ENCODE results near the gene EXOC4.
A peak's percentile ranks its signal among the peaks of the same experiment; 100 is the strongest.

The EXOC4 gene

DNA sequence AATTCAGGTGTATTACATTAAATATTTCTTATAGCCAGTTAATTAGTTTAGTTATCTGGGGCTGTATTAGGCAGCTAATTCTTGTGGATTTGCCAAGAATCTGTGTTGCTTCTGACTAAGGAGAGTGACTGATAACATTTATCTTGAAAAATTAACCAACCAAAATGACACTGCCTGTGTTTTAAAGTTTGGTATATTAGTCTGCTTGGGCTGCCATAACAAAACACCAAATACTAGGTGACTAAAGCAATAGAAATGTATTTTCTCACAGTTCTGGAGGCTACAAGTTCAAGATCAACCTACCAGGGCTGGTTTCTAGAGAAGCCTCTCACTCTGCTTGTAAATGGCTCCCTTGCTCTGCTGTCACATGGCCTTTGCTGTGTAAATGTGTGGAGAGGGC lies 12.9 kb downstream of the EXOC4 start:
- TF ChIP-seq, protein P1, sequence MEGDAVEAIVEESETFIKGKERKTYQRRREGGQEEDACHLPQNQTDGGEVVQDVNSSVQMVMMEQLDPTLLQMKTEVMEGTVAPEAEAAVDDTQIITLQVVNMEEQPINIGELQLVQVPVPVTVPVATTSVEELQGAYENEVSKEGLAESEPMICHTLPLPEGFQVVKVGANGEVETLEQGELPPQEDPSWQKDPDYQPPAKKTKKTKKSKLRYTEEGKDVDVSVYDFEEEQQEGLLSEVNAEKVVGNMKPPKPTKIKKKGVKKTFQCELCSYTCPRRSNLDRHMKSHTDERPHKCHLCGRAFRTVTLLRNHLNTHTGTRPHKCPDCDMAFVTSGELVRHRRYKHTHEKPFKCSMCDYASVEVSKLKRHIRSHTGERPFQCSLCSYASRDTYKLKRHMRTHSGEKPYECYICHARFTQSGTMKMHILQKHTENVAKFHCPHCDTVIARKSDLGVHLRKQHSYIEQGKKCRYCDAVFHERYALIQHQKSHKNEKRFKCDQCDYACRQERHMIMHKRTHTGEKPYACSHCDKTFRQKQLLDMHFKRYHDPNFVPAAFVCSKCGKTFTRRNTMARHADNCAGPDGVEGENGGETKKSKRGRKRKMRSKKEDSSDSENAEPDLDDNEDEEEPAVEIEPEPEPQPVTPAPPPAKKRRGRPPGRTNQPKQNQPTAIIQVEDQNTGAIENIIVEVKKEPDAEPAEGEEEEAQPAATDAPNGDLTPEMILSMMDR (IDR thresholded peaks at IDR 0.05) = no peak

DNA sequence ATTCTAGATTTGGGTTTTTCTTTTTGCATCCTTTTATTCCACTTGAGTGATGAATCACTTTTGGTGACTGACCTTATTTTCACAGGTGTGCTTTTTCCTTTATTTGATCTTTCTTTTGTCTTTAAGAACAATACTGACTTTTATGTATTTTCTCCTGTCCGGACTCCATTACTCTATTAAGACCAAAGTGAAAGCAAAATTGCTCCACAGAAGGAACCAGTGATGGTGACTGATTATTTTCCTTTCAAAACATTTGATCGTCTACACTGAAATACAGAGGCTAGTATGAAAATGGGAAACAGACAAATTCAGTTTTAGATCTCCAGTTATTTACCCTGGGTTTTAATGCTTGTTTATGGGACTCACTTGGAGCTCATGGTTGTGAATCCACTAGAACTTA lies 15.5 kb downstream of the EXOC4 start:
- TF ChIP-seq, protein P1 (IDR thresholded peaks at IDR 0.05) = no peak

DNA sequence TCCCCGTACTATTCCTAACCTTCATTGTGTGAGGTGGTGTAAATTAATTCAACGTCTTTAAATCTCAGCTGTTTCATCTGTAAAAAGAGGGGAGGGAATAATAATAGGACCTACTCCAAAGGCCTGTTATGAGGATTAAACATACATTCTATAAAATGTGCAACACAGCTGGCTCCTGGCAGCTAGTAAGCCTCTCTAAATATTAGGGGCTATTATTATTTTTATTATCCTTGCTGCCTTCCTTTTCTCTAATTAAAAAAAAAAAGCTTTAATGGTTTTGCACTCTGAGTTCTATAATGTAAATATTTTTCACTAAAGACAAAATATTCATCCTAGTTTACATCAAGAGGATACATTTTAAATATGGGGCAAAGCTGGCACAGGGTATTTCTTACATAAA lies 19.5 kb downstream of the EXOC4 start:
- TF ChIP-seq, protein P1 (IDR thresholded peaks at IDR 0.05) = no peak

DNA sequence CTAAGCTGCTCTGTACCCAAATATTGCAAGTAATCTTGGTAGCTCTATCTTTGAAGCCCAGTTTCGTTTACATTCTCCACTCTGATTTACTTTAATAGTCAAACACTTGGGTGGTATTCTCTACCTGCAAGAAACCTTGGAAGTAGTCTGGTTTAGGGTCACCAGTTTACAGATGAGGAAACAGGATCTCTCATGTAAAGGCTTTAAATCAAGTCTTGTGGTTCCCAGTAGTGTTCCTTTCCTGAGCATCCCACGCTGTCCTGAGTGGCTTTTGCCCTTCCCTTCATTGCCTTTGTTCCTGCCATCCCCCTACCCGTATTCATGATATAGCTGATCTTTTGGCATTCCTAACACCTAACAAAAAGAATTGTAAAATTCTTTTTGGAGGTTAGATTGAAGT lies 20.3 kb downstream of the EXOC4 start:
- TF ChIP-seq, protein P1 (IDR thresholded peaks at IDR 0.05) = no peak

DNA sequence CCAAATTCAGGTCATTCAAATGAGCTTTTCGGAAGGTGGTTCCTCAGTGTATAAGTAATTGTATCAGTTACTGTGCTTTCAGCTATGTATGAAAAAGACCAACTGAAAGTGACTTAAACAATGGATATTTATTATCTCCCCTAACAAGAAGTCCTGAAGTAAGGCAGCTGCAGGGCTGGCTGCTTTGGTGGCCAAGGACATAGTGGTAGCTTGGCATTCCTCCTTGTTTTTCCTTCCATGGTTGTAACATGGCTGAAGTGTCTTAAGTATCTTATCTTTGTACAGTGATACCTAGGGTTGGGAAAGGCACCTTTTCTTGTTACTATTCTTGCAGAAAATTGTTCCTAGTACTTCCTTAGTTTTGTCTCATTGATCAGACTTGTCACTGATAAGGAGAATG lies 21.4 kb downstream of the EXOC4 start:
- TF ChIP-seq, protein P1 (IDR thresholded peaks at IDR 0.05) = no peak

DNA sequence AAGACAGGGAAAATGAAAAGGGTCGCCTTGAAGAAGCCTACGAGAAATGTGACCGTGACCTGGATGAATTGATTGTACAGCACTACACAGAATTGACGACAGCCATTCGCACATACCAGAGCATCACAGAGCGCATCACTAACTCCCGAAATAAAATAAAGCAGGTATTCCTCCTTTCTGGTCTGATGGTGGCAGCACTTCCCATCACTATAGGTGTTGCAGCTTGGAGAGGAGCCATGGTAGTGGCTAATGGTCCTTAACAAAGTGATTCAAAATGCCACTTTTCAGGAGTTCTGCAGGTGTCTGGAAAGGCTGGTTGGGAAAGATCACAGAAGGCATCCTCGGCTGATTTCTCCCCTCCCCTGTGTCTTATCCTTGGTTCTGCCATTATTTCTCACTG lies 22.1 kb downstream of the EXOC4 start:
- TF ChIP-seq, protein P1 (IDR thresholded peaks at IDR 0.05) = 0 out of 2 replicates have a peak, but pooled peaks have one; percentile 15

DNA sequence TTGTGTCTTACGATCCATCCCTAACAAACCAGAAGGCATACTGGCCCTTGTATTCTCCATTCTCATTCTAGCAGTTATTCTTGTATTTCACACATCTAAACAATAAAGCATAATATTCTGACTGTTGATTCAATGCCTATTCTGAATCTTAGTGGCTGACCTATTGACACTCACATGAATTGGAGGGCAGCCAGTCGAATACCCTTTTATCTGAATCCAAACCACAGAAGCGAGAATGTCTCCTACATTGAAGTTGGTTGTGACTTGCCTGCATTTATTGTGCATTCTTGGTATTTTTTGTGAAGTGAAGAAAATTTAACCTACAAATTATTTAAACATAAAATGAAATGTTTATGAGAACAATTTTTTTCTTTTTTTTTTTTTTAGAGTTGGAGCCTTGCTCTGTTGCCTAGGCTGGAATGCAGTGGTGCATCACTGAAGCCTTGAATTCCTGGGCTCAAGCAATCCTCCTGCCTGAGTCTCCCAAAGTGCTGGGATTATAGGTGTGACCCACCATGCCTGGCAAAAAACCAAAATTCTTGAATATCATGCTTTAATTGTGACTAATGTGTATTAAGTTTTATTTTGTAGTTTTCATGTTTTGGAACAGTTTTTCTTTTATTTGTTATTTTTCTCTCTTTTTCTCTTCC lies 22.7 kb downstream of the EXOC4 start:
- TF ChIP-seq, protein P1 (IDR thresholded peaks at IDR 0.05) = no peak

DNA sequence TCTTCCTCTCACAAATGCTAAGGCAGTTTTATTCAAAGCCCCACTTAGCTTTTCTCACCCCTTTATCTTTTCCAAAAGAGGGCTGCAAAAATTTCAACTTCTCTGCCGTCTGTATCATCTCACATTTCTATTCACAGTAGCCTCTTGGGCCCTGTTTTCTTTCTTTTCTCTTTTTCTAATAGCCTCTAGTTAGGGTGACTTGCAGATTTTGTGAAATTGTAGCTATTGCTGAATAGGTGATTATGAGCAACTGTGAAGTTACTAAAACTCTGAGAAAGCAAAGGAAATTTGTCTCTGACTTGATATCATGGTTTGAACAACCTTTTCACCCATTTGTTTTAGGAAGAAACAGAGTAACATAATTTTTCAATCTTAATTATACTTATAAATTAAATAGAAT lies 29.2 kb downstream of the EXOC4 start:
- TF ChIP-seq, protein P1 (IDR thresholded peaks at IDR 0.05) = no peak

All from LNCAP (cell line).